Endothelial cell (in vitro differentiated cells): ENCODE measurements around the gene MCU. TPM values are rescaled to one million over a fixed set of nuclear protein-coding genes. Genes with fewer than 3 reads are reported as not detected.

Experiments
- DNase-seq: peaks from one replicate; pipeline ENCODE4 v3.0.0; 2021; ENCODE audit warnings: low spot score
- H3K27ac Mint-ChIP-seq: one replicate; pipeline ENCODE4 v1.8.0; 2021; ENCODE audit warnings: mixed read lengths, inconsistent platforms; ENCODE audit not compliant: unreplicated experiment
- H3K27me3 Mint-ChIP-seq: one replicate; pipeline ENCODE4 v1.8.0; 2021; ENCODE audit warnings: mild to moderate bottlenecking, moderate library complexity, mixed read lengths, inconsistent platforms; ENCODE audit not compliant: unreplicated experiment
- H3K36me3 Mint-ChIP-seq: one replicate; pipeline ENCODE4 v1.8.0; 2021; ENCODE audit warnings: mild to moderate bottlenecking, low read depth, mixed read lengths, inconsistent platforms; ENCODE audit not compliant: unreplicated experiment
- H3K4me1 Mint-ChIP-seq: one replicate; pipeline ENCODE4 v1.8.0; 2021; ENCODE audit warnings: mild to moderate bottlenecking, mixed read lengths, inconsistent platforms; ENCODE audit not compliant: unreplicated experiment
- H3K4me3 Mint-ChIP-seq: one replicate; pipeline ENCODE4 v1.8.0; 2021; ENCODE audit warnings: mild to moderate bottlenecking, mixed read lengths, inconsistent platforms; ENCODE audit not compliant: unreplicated experiment
- H3K9me3 Mint-ChIP-seq: one replicate; pipeline ENCODE4 v1.8.0; 2021; ENCODE audit warnings: mixed read lengths, inconsistent platforms; ENCODE audit not compliant: unreplicated experiment
- total RNA-seq: library from RNA; stranded (reverse); fragmentation: NEBNext Ultra II Directional; extraction: Animal tissue kit (Norgen Biotek cat#: 25700); gene quantifications from one replicate; pipeline ENCODE4 v1.2.1, GENCODE V29; 2021; ENCODE audit not compliant: unreplicated experiment
- TF ChIP-seq, protein P1 (sequence below): fragments of 200-600 bp; sonication (generic); IDR thresholded peaks from one replicate; pipeline ENCODE4 v1.5.0; 2021; ENCODE audit warnings: antibody characterized with exemption; ENCODE audit not compliant: unreplicated experiment

Gene MCU
- total RNA-seq, 1 donor from 2014 or later = 39.6 TPM

DNA sequence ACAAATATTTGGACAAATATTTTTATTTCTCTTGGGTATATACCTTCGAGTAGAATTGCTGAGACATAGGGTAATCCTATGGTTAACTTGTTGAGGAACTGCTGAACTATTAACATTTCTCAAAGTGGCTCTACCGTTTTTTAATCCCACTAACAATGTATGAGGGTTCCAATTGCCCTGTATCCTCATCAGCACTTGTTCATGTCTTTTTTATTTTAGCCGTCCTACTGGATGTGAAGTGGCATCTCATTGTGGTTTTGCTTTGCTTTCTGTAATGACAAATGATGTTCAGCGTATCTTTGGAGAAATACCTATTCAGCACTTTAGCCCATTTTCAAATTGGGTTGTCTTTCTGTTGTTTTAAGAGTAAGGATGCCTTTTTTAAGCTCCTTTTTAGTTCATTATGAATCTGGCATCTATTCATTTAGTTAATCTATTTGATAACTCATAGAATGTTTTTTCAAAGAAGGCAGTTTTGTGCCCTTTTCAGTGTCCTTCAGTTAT is 40.0 kb downstream of the MCU start:
- TF ChIP-seq, protein P1, sequence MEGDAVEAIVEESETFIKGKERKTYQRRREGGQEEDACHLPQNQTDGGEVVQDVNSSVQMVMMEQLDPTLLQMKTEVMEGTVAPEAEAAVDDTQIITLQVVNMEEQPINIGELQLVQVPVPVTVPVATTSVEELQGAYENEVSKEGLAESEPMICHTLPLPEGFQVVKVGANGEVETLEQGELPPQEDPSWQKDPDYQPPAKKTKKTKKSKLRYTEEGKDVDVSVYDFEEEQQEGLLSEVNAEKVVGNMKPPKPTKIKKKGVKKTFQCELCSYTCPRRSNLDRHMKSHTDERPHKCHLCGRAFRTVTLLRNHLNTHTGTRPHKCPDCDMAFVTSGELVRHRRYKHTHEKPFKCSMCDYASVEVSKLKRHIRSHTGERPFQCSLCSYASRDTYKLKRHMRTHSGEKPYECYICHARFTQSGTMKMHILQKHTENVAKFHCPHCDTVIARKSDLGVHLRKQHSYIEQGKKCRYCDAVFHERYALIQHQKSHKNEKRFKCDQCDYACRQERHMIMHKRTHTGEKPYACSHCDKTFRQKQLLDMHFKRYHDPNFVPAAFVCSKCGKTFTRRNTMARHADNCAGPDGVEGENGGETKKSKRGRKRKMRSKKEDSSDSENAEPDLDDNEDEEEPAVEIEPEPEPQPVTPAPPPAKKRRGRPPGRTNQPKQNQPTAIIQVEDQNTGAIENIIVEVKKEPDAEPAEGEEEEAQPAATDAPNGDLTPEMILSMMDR = no peak
- Mint-ChIP-seq H3K4me1 (peaks cover 14% of the 10 kb centered on the region), H3K36me3 (no peaks in the 10 kb centered on the region), H3K27ac (no peak overlapping the region), H3K4me3 (no peak overlapping the region), H3K27me3 (peaks cover 3% of the 10 kb centered on the region), H3K9me3 (no peaks in the 10 kb centered on the region)
- no peak for DNase-seq

DNA sequence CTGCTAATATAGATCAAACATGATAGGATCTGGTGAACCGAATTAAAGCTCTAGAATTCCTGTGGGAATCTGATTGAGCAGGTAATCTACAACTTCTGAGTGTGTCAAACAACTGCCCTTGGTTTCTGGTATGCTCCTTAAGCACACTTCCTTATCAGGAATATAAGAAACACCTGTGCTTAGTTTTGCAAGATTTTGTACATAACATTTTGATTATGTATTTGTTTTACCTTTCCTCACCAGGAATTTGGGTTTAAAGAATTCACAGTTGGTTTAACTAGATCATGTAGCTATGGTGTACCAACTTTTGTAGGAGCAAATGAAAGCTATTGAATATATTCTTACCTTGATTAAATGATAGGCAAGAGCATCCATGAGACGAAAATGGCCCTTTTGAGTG is 40.6 kb downstream of the MCU start:
- H3K36me3 Mint-ChIP-seq = no peaks in the 10 kb centered on the region
- no peaks in the 10 kb centered on the region for H3K9me3 Mint-ChIP-seq
- TF ChIP-seq, protein P1 = no peak
- no peak for DNase-seq
- H3K4me1 Mint-ChIP-seq = peaks cover 18% of the 10 kb centered on the region
- no peak overlapping the region for H3K27ac Mint-ChIP-seq
- peaks cover 3% of the 10 kb centered on the region for H3K27me3 Mint-ChIP-seq
- H3K4me3 Mint-ChIP-seq = no peak overlapping the region

DNA sequence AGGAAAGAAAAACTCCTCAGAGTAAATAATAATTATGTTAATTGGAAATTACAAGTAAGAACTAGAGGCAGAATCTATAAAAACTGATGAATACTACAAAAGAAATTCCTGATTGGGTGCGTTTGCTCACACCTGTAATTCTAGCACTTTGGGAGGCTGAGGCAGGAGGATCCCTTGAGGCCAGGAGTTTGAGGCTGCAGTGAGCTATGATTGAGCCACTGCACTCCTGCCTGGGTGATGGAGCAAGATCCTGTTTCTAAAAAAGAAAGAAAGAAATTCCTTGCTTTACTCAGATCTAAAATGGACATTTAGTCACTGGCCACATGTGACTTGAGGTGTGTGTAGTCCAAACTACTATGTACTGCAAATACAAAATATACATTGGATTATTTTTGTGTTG is 42.0 kb downstream of the MCU start:
- peaks cover 30% of the 10 kb centered on the region for H3K4me1 Mint-ChIP-seq

DNA sequence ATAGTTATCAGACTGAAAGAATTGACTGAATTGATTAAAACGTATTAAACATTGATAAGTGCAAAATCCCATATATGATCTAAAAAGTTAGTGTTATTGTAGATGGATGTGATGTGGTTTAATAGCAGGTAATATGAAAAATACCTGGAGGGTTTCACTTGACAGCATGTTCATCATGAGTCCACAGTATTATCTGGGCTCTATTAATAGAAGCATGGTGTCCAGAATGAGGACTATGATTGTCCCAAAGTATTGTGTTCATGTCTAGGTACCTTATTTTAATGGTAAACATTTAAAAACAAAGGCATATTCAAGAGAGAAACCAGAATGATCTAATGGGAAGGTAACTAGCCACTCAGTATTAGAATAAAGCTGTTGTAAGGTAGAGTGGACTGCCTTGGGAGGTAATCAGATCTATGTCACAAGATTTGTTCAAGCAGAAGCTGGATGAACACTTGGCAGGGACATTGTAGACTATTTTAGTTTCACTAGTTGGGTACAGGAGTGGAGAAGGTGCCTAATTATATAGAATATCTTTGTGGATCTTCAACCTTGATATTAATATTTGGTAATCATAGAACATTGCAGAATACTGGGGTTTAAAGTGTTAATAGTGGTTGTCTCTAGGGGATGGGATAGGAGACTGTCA is 43.5 kb downstream of the MCU start:
- TF ChIP-seq, protein P1 = no peak
- H3K27ac Mint-ChIP-seq = peak overlapping the region; percentile 79
- H3K36me3 Mint-ChIP-seq = no peaks in the 10 kb centered on the region
- no peaks in the 10 kb centered on the region for H3K9me3 Mint-ChIP-seq
- peaks cover 30% of the 10 kb centered on the region for H3K4me1 Mint-ChIP-seq
- H3K4me3 Mint-ChIP-seq = no peak overlapping the region
- DNase-seq = no peak
- H3K27me3 Mint-ChIP-seq = peaks cover 3% of the 10 kb centered on the region

More for the DNA sequence above, 42.0 kb downstream of the MCU start:
- no peak for DNase-seq
- H3K9me3 Mint-ChIP-seq = no peaks in the 10 kb centered on the region
- H3K36me3 Mint-ChIP-seq = no peaks in the 10 kb centered on the region
- TF ChIP-seq, protein P1 = no peak
- no peak overlapping the region for H3K27ac Mint-ChIP-seq
- peaks cover 3% of the 10 kb centered on the region for H3K27me3 Mint-ChIP-seq
- H3K4me3 Mint-ChIP-seq = no peak overlapping the region

DNA sequence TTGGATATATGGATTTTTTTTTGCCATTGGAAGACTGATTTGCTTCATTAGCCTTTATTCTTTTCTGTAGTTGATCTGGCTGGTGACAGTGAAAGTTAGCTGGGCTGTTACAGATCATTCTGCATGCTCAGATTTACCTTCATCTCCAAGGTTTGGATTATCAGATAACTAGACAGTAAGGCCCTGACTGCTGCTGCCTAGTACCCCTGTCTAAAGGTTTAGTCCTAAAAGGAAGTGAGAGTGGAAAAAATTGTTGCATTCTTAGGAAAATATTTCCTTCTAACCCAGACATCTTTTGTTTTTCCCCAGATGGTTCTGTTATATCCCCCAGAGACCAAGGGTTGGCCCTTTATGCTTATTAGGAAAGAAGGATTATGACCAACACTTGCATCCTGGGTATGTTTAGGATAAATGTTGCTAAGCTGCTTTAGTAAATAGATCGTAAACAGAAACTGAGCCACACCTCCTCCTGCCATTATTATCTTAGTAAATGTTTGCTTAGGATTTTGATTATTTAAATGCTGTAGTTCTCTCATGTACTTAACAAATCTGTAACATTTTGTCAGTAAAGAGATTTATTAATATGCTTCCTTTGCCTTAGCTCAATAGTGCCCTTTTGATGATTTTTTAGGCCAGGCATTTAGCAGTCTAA is 44.4 kb downstream of the MCU start:
- Mint-ChIP-seq H3K36me3 (no peaks in the 10 kb centered on the region), H3K4me1 (peaks cover 30% of the 10 kb centered on the region), H3K9me3 (no peaks in the 10 kb centered on the region), H3K27me3 (peaks cover 4% of the 10 kb centered on the region), H3K4me3 (no peak overlapping the region), H3K27ac (peak overlapping the region; percentile 85)
- TF ChIP-seq, protein P1 = no peak
- DNase-seq = no peak
